Left cardiac atrium (tissue), 4 donors: Measurements from ENCODE around the gene BNC2. TPM values are rescaled to one million over a fixed set of nuclear protein-coding genes. Genes with fewer than 3 reads are reported as not detected.
A peak's percentile ranks its signal among the peaks of the same experiment; 100 is the strongest.

Source experiments
- ATAC-seq, 2 donors: fragments of 200-7000 bp; cut with Tn5 transposase; one replicate each; pipeline ENCODE4 v1.9.1; 2020; ENCODE audit warnings: mild to moderate bottlenecking in 2 of 2, moderate library complexity in 2 of 2
- DNase-seq: peaks from one replicate; pipeline ENCODE4 v3.0.0-alpha.2; 2020
- intact Hi-C, 2 donors: fragments of 100-400 bp; cut with DNase I; formaldehyde crosslinking; loops; one replicate each; pipeline versions ENCODE4 v1.14.1 to v1.15.1; 2022 to 2023
- total RNA-seq, 2 donors: library from RNA; stranded (reverse); fragmentation: NEBNext Ultra II Directional; extraction: Animal tissue kit (Norgen Biotek cat#: 25700); gene quantifications; one replicate each; pipeline ENCODE4 v1.2.1, GENCODE V29; 2021
- donor health status: DM: no; HTN: yes; CAD: no.
- donor health status: DM: no; HTN: yes; CAD: no; lungs with severe emphysema.
- donor health status: DM: yes; HTN: yes; CAD: no.
- donor health status: Dilated cardiomyopathy.

The BNC2 gene
- total RNA-seq, 2 donors from 2014 or later, result 55.1 to 100.0 TPM

- DNase-seq, result no peak
- intact Hi-C loops, result no loop called here
- ATAC-seq, result no peak
Observed at GRCh38 chr9:16824545-16825330, 45.7 kb downstream of the BNC2 start.

GRCh38 chr9:16823906-16824305, 46.6 kb downstream of the BNC2 start:
- intact Hi-C loops, result no loop called here
- ATAC-seq, result no peak

GRCh38 chr9:16821344-16821743, 49.1 kb downstream of the BNC2 start:
- ATAC-seq (no peak), DNase-seq (no peak)
- intact Hi-C loops, result no loop called here

More at GRCh38 chr9:16823906-16824305, 46.6 kb downstream of the BNC2 start:
- no peak for DNase-seq

GRCh38 chr9:16817514-16817913, 53.0 kb downstream of the BNC2 start:
- intact Hi-C loops, result no loop called here
- ATAC-seq (no peak), DNase-seq (no peak)

GRCh38 chr9:16817002-16817401, 53.5 kb downstream of the BNC2 start:
- intact Hi-C loops, result no loop called here
- no peak for ATAC-seq
- DNase-seq, result no peak

GRCh38 chr9:16816011-16816410, 54.5 kb downstream of the BNC2 start:
- intact Hi-C loops, result no loop called here
- DNase-seq (no peak), ATAC-seq (no peak)

- intact Hi-C loops, result no loop called here
- DNase-seq (no peak), ATAC-seq (no peak)
Observed at GRCh38 chr9:16815079-16815478, 55.4 kb downstream of the BNC2 start.

- ATAC-seq (no peak), DNase-seq (no peak)
- intact Hi-C loops, result no loop called here
Observed at GRCh38 chr9:16813838-16814237, 56.6 kb downstream of the BNC2 start.

GRCh38 chr9:16811987-16812685, 58.3 kb downstream of the BNC2 start:
- intact Hi-C loops, result no loop called here
- DNase-seq (no peak), ATAC-seq (no peak)

GRCh38 chr9:16809912-16810610, 60.4 kb downstream of the BNC2 start:
- intact Hi-C loops, result no loop called here
- ATAC-seq (no peak), DNase-seq (no peak)

- ATAC-seq (no peak), DNase-seq (no peak)
- intact Hi-C loops, result no loop called here
Observed at GRCh38 chr9:16806674-16807073, 63.8 kb downstream of the BNC2 start.

- intact Hi-C loops, result no loop called here
- no peak for ATAC-seq
- DNase-seq, result no peak
Observed at GRCh38 chr9:16803648-16804047, 66.8 kb downstream of the BNC2 start.

GRCh38 chr9:16801871-16802466, 68.5 kb downstream of the BNC2 start:
- no peak for ATAC-seq
- no peak for DNase-seq
- intact Hi-C loops, result no loop called here

- no peak for DNase-seq
- intact Hi-C loops, result no loop called here
- ATAC-seq, result no peak
Observed at GRCh38 chr9:16796304-16796825, 74.1 kb downstream of the BNC2 start.

GRCh38 chr9:16794871-16795639, 75.4 kb downstream of the BNC2 start:
- intact Hi-C loops, result no loop called here
- DNase-seq, result peak; percentile 51
- ATAC-seq, result peak; percentile 87 to 88

- ATAC-seq (no peak), DNase-seq (no peak)
- intact Hi-C loops, result no loop called here
Observed at GRCh38 chr9:16794103-16794502, 76.4 kb downstream of the BNC2 start.

- no peak for ATAC-seq
- DNase-seq, result no peak
- intact Hi-C loops, result no loop called here
Observed at GRCh38 chr9:16787724-16788123, 82.7 kb downstream of the BNC2 start.

GRCh38 chr9:16784002-16784401, 86.5 kb downstream of the BNC2 start:
- intact Hi-C loops, result no loop called here
- DNase-seq, result no peak
- no peak for ATAC-seq

- DNase-seq (no peak), ATAC-seq (no peak)
- intact Hi-C loops, result no loop called here
Observed at GRCh38 chr9:16782490-16782889, 88.0 kb downstream of the BNC2 start.
